ENCODE results near the gene CPNE7.

Gene CPNE7

DNA sequence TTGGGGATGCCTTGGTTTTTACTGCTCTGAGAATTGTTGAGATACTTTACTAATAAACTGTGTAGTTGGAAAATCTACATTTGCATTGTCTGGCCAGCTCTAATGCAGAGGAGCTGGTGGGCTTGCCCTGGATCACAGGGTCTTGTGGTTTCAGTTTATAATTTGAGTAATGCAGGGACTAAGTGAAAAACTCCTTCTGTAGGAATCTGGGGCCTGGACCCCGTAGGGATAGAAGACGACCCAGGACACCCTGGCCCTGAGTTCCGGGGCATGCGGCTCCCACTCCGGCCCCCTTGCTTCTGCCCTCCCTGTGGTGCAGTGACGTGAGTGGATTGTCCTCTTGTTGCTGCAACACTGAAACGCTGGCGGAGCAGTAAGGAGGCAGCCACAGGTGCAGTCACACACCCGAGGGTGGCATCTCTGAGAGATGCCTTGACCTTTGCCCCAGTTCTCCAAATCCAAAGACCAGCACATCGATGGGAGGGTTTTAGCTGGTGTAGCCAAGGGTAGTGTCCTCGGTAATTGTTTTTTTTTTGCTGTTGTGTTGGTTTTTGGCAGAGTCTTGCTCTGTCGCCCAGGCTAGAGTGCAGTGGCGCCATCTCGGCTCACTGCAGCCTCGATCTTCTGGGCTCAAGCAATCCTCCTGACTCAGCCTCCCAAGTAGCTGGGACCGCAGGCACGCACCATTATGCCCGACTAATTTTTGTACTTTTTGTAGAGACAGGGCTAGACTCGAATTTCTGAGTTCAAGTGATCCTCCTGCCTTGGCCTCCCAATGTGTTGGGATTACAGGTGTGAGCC lies 17.7 kb upstream of the CPNE7 start:
- H3K4me1 ChIP-seq (ENCODE audit: control insufficient read depth, insufficient read depth, low read length, poor library complexity, severe bottlenecking): peaks cover 20% of the 10 kb centered on the region
- H3K27me3 ChIP-seq (replicated peaks; ENCODE audit: control insufficient read depth, insufficient read depth, low read length, poor library complexity, severe bottlenecking): no peaks in the 10 kb centered on the region
- no peak overlapping the region for H3K27ac ChIP-seq (ENCODE audit: insufficient read depth, low read length, poor library complexity, severe bottlenecking)
- H3K4me3 ChIP-seq (ENCODE audit: insufficient read depth, low read depth, low read length, poor library complexity, severe bottlenecking): no peak overlapping the region
- no peaks in the 10 kb centered on the region for H3K9me3 ChIP-seq (ENCODE audit: control insufficient read depth, low read length)
- no peak for DNase-seq
- H3K36me3 ChIP-seq (ENCODE audit: control insufficient read depth, insufficient read depth, low read length): peaks cover 19% of the 10 kb centered on the region

DNA sequence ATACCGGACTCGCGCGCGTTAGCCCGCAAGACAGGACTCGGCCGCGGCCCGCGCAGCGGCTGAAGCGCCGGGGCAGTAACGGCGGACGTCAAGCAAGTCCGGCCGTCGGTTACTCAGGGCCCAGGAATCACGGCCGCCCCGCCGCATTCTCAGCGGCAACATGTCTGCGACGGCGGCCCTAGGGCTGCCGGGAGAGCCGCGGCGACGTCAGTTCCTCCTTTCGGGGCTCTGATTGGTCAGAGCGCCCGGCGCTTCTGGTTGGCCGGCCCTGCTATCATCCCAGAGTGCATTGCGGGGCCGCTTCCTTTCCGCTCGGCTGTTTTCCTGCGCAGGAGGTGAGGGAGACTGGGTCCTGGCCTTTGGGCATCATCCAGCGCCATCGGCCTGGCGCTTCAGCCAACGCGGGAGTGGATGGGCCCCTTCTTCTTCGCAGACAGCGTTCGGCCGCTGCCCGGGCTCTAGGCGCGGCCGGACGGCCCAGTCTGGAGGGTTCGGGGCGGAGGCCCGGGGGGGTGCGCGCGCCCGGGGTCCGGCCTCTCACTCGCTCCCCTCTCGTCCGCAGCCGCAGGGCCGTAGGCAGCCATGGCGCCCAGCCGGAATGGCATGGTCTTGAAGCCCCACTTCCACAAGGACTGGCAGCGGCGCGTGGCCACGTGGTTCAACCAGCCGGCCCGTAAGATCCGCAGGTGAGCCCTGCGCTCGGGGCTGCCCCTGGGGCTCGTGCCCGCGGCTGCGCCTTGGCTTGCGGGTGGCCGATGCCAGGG lies 15.0 kb upstream of the CPNE7 start, which contains the start of gene RPL13:
Gene RPL13, plus strand, starts transcription at position 305 of the 764 bp plus-strand sequence. Its CDS starts 278 bp downstream, at position 583.
- peaks cover 33% of the 10 kb centered on the region for H3K4me1 ChIP-seq (ENCODE audit: control insufficient read depth, insufficient read depth, low read length, poor library complexity, severe bottlenecking)
- H3K27me3 ChIP-seq (replicated peaks; ENCODE audit: control insufficient read depth, insufficient read depth, low read length, poor library complexity, severe bottlenecking): no peaks in the 10 kb centered on the region
- peak; percentile 86 to 89 (median 86) for DNase-seq
- peak within 1 kb of the TSS; percentile 92 for H3K27ac ChIP-seq (ENCODE audit: insufficient read depth, low read length, poor library complexity, severe bottlenecking)
- peak within 1 kb of the TSS; percentile 70 for H3K4me3 ChIP-seq (ENCODE audit: insufficient read depth, low read depth, low read length, poor library complexity, severe bottlenecking)
- peaks cover 24% of the 10 kb centered on the region for H3K36me3 ChIP-seq (ENCODE audit: control insufficient read depth, insufficient read depth, low read length)
- no peaks in the 10 kb centered on the region for H3K9me3 ChIP-seq (ENCODE audit: control insufficient read depth, low read length)

DNA sequence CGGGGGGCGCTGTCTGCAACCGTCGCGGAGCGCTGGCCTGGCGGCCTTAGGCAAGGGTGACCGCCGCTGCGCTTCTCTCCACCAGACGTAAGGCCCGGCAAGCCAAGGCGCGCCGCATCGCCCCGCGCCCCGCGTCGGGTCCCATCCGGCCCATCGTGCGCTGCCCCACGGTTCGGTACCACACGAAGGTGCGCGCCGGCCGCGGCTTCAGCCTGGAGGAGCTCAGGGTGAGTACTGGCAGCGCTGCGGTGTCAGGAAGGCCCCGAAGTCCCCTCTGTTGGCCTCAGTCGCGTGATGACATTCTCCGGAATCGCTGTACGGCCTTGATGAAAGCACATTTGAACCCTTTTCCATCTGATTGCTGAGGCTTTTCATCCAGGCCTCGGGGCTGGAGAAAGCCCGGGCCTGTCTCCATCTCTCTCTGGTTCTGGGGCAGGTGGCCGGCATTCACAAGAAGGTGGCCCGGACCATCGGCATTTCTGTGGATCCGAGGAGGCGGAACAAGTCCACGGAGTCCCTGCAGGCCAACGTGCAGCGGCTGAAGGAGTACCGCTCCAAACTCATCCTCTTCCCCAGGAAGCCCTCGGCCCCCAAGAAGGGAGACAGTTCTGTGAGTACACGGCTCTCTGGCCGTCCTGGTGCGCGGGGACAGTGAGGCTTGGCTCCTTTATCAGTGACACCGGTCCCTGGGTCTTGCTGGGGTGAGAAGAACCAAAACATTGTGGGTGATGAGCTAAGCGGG lies 14.2 kb upstream of the CPNE7 start:
- no peaks in the 10 kb centered on the region for H3K27me3 ChIP-seq (replicated peaks; ENCODE audit: control insufficient read depth, insufficient read depth, low read length, poor library complexity, severe bottlenecking)
- H3K36me3 ChIP-seq (ENCODE audit: control insufficient read depth, insufficient read depth, low read length): peaks cover 24% of the 10 kb centered on the region
- DNase-seq: peak in 1 of 3 donors; percentile 18
- H3K4me1 ChIP-seq (ENCODE audit: control insufficient read depth, insufficient read depth, low read length, poor library complexity, severe bottlenecking): peaks cover 40% of the 10 kb centered on the region
- H3K27ac ChIP-seq (ENCODE audit: insufficient read depth, low read length, poor library complexity, severe bottlenecking): peak overlapping the region; percentile 92
- H3K4me3 ChIP-seq (ENCODE audit: insufficient read depth, low read depth, low read length, poor library complexity, severe bottlenecking): peak overlapping the region; percentile 70
- no peaks in the 10 kb centered on the region for H3K9me3 ChIP-seq (ENCODE audit: control insufficient read depth, low read length)

DNA sequence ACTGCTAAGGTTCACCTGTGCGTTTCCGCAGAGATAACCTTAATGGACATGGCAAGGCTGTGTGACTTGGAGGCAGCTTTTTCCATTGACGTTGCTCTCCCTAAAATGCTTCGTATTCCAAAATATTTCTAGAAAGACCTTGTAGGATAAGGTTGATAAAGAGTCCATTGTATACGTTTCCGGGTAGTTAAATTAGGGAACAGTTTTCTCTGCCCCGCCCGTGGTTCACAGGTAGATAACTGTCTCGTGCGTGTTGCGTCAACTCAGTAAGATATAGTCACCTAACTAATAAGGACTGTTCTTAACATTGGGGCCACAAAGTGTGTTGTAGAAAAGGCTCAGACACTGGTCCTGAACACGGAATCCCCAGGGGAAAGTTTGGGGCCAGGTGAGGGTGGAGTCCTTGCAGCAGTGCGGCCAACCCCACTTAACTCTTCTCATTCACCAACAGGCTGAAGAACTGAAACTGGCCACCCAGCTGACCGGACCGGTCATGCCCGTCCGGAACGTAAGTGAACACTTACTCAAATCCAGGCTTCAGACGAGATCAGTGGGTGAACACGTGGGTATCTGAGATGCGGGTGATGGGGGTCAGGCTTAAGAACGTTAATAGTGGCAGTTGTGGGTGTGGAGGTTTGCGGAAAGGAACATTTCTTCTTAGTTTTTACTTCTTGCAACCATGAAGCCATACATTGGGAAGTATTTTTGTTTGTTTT lies 13.5 kb upstream of the CPNE7 start:
- H3K4me1 ChIP-seq (ENCODE audit: control insufficient read depth, insufficient read depth, low read length, poor library complexity, severe bottlenecking): peaks cover 40% of the 10 kb centered on the region
- H3K27ac ChIP-seq (ENCODE audit: insufficient read depth, low read length, poor library complexity, severe bottlenecking): peak overlapping the region; percentile 92
- H3K9me3 ChIP-seq (ENCODE audit: control insufficient read depth, low read length): no peaks in the 10 kb centered on the region
- H3K27me3 ChIP-seq (replicated peaks; ENCODE audit: control insufficient read depth, insufficient read depth, low read length, poor library complexity, severe bottlenecking): no peaks in the 10 kb centered on the region
- no peak for DNase-seq
- H3K36me3 ChIP-seq (ENCODE audit: control insufficient read depth, insufficient read depth, low read length): peaks cover 24% of the 10 kb centered on the region
- H3K4me3 ChIP-seq (ENCODE audit: insufficient read depth, low read depth, low read length, poor library complexity, severe bottlenecking): peak overlapping the region; percentile 70

DNA sequence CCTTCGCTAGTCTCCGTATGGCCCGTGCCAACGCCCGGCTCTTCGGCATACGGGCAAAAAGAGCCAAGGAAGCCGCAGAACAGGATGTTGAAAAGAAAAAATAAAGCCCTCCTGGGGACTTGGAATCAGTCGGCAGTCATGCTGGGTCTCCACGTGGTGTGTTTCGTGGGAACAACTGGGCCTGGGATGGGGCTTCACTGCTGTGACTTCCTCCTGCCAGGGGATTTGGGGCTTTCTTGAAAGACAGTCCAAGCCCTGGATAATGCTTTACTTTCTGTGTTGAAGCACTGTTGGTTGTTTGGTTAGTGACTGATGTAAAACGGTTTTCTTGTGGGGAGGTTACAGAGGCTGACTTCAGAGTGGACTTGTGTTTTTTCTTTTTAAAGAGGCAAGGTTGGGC lies 12.6 kb upstream of the CPNE7 start:
- DNase-seq: no peak
- Histone ChIP-seq H3K9me3 (ENCODE audit: control insufficient read depth, low read length) (no peaks in the 10 kb centered on the region), H3K4me3 (ENCODE audit: insufficient read depth, low read depth, low read length, poor library complexity, severe bottlenecking) (no peak overlapping the region), H3K27me3 (replicated peaks; ENCODE audit: control insufficient read depth, insufficient read depth, low read length, poor library complexity, severe bottlenecking) (no peaks in the 10 kb centered on the region), H3K27ac (ENCODE audit: insufficient read depth, low read length, poor library complexity, severe bottlenecking) (no peak overlapping the region), H3K36me3 (ENCODE audit: control insufficient read depth, insufficient read depth, low read length) (peaks cover 24% of the 10 kb centered on the region), H3K4me1 (ENCODE audit: control insufficient read depth, insufficient read depth, low read length, poor library complexity, severe bottlenecking) (peaks cover 38% of the 10 kb centered on the region)

DNA sequence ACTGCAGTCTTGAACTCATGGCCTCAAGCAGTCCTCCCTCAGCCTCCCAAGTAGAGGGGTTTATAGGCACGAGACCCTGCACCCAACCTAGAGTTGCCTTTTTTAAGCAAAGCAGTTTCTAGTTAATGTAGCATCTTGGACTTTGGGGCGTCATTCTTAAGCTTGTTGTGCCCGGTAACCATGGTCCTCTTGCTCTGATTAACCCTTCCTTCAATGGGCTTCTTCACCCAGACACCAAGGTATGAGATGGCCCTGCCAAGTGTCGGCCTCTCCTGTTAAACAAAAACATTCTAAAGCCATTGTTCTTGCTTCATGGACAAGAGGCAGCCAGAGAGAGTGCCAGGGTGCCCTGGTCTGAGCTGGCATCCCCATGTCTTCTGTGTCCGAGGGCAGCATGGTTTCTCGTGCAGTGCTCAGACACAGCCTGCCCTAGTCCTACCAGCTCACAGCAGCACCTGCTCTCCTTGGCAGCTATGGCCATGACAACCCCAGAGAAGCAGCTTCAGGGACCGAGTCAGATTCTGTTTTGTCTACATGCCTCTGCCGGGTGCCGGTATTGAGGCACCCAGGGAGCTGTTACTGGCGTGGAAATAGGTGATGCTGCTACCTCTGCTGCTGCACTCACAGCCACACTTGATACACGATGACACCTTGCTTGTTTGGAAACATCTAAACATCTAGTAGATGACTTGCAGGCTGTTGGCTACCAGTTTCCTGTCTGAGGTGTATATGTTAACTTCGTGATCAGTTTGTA lies 11.7 kb upstream of the CPNE7 start:
- Histone ChIP-seq H3K4me1 (ENCODE audit: control insufficient read depth, insufficient read depth, low read length, poor library complexity, severe bottlenecking) (peaks cover 38% of the 10 kb centered on the region), H3K27ac (ENCODE audit: insufficient read depth, low read length, poor library complexity, severe bottlenecking) (no peak overlapping the region), H3K4me3 (ENCODE audit: insufficient read depth, low read depth, low read length, poor library complexity, severe bottlenecking) (no peak overlapping the region)

DNA sequence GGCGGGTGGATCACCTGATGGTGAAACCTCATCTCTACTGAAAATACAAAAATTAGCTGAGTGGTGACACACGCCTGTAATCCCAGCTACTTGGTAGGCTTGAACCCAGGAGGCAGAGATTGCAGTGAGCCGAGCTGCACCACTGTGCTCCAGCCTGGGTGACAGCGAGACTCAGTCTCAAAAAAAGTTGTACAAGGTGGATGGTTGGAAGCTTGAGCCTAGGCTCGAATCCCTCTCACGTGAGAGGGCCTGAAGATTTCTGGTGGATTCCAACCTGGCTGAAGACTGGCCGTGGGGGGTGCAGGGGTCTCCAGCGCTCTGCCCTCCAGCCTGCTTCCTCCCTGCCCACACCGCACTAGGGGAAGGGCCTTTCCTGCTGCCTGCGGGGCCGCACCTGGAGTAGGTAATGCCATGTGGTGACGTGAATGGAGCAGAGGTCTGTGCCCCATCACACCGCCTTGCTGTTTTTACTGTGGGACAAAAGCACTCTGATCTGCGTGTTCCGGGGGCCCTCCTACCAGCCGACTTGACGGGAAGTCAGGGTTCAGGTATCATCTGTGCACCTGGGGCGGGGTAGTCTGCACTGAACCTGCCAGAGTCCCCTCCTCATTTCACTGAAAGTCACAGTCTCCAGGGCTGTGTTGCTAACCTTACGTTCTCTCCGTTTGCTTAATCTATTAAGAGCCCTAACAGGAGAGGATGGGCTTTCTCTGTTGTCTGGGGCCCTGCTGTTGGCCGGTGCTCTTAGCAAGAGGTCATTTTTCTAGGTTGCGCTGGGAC lies 10.9 kb upstream of the CPNE7 start:
- no peak for DNase-seq
- peaks cover 35% of the 10 kb centered on the region for H3K4me1 ChIP-seq (ENCODE audit: control insufficient read depth, insufficient read depth, low read length, poor library complexity, severe bottlenecking)
- no peak overlapping the region for H3K27ac ChIP-seq (ENCODE audit: insufficient read depth, low read length, poor library complexity, severe bottlenecking)
- peaks cover 24% of the 10 kb centered on the region for H3K36me3 ChIP-seq (ENCODE audit: control insufficient read depth, insufficient read depth, low read length)
- no peaks in the 10 kb centered on the region for H3K27me3 ChIP-seq (replicated peaks; ENCODE audit: control insufficient read depth, insufficient read depth, low read length, poor library complexity, severe bottlenecking)
- no peaks in the 10 kb centered on the region for H3K9me3 ChIP-seq (ENCODE audit: control insufficient read depth, low read length)
- no peak overlapping the region for H3K4me3 ChIP-seq (ENCODE audit: insufficient read depth, low read depth, low read length, poor library complexity, severe bottlenecking)

More for the DNA sequence above, 11.7 kb upstream of the CPNE7 start:
- no peaks in the 10 kb centered on the region for H3K27me3 ChIP-seq (replicated peaks; ENCODE audit: control insufficient read depth, insufficient read depth, low read length, poor library complexity, severe bottlenecking)
- no peaks in the 10 kb centered on the region for H3K9me3 ChIP-seq (ENCODE audit: control insufficient read depth, low read length)
- no peak for DNase-seq
- peaks cover 24% of the 10 kb centered on the region for H3K36me3 ChIP-seq (ENCODE audit: control insufficient read depth, insufficient read depth, low read length)

DNA sequence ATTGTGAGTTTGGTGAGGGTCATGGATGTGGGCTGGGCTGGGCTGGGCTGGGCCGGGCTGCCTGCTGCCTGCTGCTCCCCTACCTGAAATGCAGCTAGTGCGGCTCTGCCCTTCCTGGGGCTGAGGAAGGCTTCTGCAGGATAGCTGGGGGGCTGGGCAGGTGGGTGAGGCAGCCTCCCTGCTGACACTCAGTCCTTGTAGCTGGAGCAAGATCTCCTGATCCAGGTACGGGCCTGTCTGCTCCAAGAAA lies 10.4 kb upstream of the CPNE7 start:
- H3K27ac ChIP-seq (ENCODE audit: insufficient read depth, low read length, poor library complexity, severe bottlenecking): no peak overlapping the region
- H3K9me3 ChIP-seq (ENCODE audit: control insufficient read depth, low read length): no peaks in the 10 kb centered on the region
- peaks cover 31% of the 10 kb centered on the region for H3K4me1 ChIP-seq (ENCODE audit: control insufficient read depth, insufficient read depth, low read length, poor library complexity, severe bottlenecking)
- H3K4me3 ChIP-seq (ENCODE audit: insufficient read depth, low read depth, low read length, poor library complexity, severe bottlenecking): no peak overlapping the region
- H3K27me3 ChIP-seq (replicated peaks; ENCODE audit: control insufficient read depth, insufficient read depth, low read length, poor library complexity, severe bottlenecking): no peaks in the 10 kb centered on the region
- DNase-seq: no peak
- peaks cover 24% of the 10 kb centered on the region for H3K36me3 ChIP-seq (ENCODE audit: control insufficient read depth, insufficient read depth, low read length)
